Lower leg skin (tissue), 4 donors: ENCODE measurements around the gene NHERF2. TPM values are rescaled to one million over a fixed set of nuclear protein-coding genes. Genes with fewer than 3 reads are reported as not detected.
A peak's percentile ranks its signal among the peaks of the same experiment; 100 is the strongest.
"Not testable (repeated sequence)": the region's sequence is repeated elsewhere in the genome, so short reads cannot be mapped to it uniquely, and the experiment has no call there.

Source experiments
- DNase-seq, 2 donors: peaks; one replicate each; pipeline ENCODE4 v3.0.0-alpha.2; 2019; ENCODE audit warnings: low spot score in 2 of 2
- H3K4me3 ChIP-seq: fragments of 200-600 bp; sonication (generic); 2 replicates; pipeline ENCODE4 v1.5.1; 2017; ENCODE audit warnings: mild to moderate bottlenecking, low read depth; ENCODE audit not compliant: poor library complexity, severe bottlenecking
- CTCF ChIP-seq, 3 donors: fragments of 450-650 bp; IDR thresholded peaks; one replicate each; pipeline ENCODE4 v1.5.1; 2016; ENCODE audit warnings: antibody characterized with exemption in 3 of 3, mild to moderate bottlenecking in 3 of 3, moderate library complexity in 2 of 3
- POLR2A ChIP-seq, 2 donors: fragments of 450-650 bp; IDR thresholded peaks; one replicate each; pipeline ENCODE4 v1.6.1; 2016 to 2017; ENCODE audit warnings: antibody characterized with exemption in 2 of 2, mild to moderate bottlenecking in 1 of 2, moderate library complexity in 1 of 2
- WGBS, 2 donors: methylation state at CpG; one replicate each; pipeline ENCODE4 v1.1.5; 2018; 5-methylcytosine and 5-hydroxymethylcytosine counted together
- intact Hi-C: fragments of 100-400 bp; cut with DNase I; formaldehyde crosslinking; loops from one replicate; pipeline ENCODE4 v1.15.0; 2023; ENCODE audit warnings: low total_unique reads
- total RNA-seq, 4 donors: library from RNA; depleted of rRNA; stranded (reverse); fragments of >200 nt; gene quantifications; one replicate each; pipeline ENCODE4 v1.1.0, GENCODE V29; 2016

Gene NHERF2
- total RNA-seq, 4 donors from 2014 or later: 11.9 to 30.6 (median 27.3) TPM

GRCh38 chr16:2008009-2008526 is 18.6 kb upstream of the NHERF2 start:
- no peak overlapping the region for H3K4me3 ChIP-seq
- DNase-seq: peak; percentile 69 to 95
- intact Hi-C loops: no loop called here
- WGBS, 2 donors: 10 to 27% methylated on average over 15 of the region's 15 CpGs
- TF ChIP-seq CTCF (IDR thresholded peaks at IDR 0.05): no peak
- no peak for TF ChIP-seq POLR2A (IDR thresholded peaks at IDR 0.05)

- peak overlapping the region; percentile 87 for H3K4me3 ChIP-seq
- WGBS, 2 donors: 1 to 2% methylated on average over 20 to 23 of the region's 23 CpGs
- intact Hi-C loops: no loop called here
- DNase-seq: no peak
- TF ChIP-seq CTCF (IDR thresholded peaks at IDR 0.05) (no peak), POLR2A (IDR thresholded peaks at IDR 0.05) (no peak)
Measured at GRCh38 chr16:2008631-2009163, 18.0 kb upstream of the NHERF2 start.

- intact Hi-C loops: no loop called here
- peak overlapping the region; percentile 87 for H3K4me3 ChIP-seq
- DNase-seq: no peak
- TF ChIP-seq POLR2A (IDR thresholded peaks at IDR 0.05): no peak
- no peak for TF ChIP-seq CTCF (IDR thresholded peaks at IDR 0.05)
- WGBS, 2 donors: 0% methylated on average over 12 to 37 of the region's 55 CpGs
Measured at GRCh38 chr16:2009164-2009711, 17.5 kb upstream of the NHERF2 start.

GRCh38 chr16:2009791-2010510 is 16.8 kb upstream of the NHERF2 start, which contains the start of gene ZNF598:
TSS of gene ZNF598 (minus strand) at chr16:2009821.
- TF ChIP-seq POLR2A (IDR thresholded peaks at IDR 0.05): peak in 1 of 2 donors; percentile 60
- no peak for TF ChIP-seq CTCF (IDR thresholded peaks at IDR 0.05)
- peak within 1 kb of the TSS; percentile 87 for H3K4me3 ChIP-seq
- intact Hi-C loops: no loop called here
- WGBS, 2 donors: 1 to 2% methylated on average over 27 to 43 of the region's 52 CpGs
- DNase-seq: peak; percentile 31 to 94

GRCh38 chr16:2011726-2012125 is 15.0 kb upstream of the NHERF2 start:
- WGBS, 2 donors: 80 to 84% methylated on average over 9 of the region's 9 CpGs
- intact Hi-C loops, DNase-seq, H3K4me3 ChIP-seq: not testable (repeated sequence)

- DNase-seq: no peak
- no peak overlapping the region for H3K4me3 ChIP-seq
- intact Hi-C loops: no loop called here
- no peak for TF ChIP-seq CTCF (IDR thresholded peaks at IDR 0.05)
- TF ChIP-seq POLR2A (IDR thresholded peaks at IDR 0.05): no peak
- WGBS, 2 donors: 88 to 92% methylated on average over 15 of the region's 15 CpGs
Measured at GRCh38 chr16:2013527-2013926, 13.2 kb upstream of the NHERF2 start.
